CD4-positive, alpha-beta T cell treated with Interleukin-12 subunit alpha and Interleukin-12 subunit beta, for 1 hour (primary cell): ENCODE data around the gene AHI1.
"Not testable (repeated sequence)": the region's sequence is repeated elsewhere in the genome, so short reads cannot be mapped to it uniquely, and the experiment has no call there.

Source experiments
- DNase-seq: peaks from one replicate; pipeline ENCODE4 v3.0.0-alpha.2; 2020

The AHI1 gene

GRCh38 chr6:135256866-135257265 lies 240.7 kb downstream of the AHI1 start:
- DNase-seq: no peak

- no peak for DNase-seq
These were observed 243.1 kb downstream of the AHI1 start for GRCh38 chr6:135254471-135254870.

DNA sequence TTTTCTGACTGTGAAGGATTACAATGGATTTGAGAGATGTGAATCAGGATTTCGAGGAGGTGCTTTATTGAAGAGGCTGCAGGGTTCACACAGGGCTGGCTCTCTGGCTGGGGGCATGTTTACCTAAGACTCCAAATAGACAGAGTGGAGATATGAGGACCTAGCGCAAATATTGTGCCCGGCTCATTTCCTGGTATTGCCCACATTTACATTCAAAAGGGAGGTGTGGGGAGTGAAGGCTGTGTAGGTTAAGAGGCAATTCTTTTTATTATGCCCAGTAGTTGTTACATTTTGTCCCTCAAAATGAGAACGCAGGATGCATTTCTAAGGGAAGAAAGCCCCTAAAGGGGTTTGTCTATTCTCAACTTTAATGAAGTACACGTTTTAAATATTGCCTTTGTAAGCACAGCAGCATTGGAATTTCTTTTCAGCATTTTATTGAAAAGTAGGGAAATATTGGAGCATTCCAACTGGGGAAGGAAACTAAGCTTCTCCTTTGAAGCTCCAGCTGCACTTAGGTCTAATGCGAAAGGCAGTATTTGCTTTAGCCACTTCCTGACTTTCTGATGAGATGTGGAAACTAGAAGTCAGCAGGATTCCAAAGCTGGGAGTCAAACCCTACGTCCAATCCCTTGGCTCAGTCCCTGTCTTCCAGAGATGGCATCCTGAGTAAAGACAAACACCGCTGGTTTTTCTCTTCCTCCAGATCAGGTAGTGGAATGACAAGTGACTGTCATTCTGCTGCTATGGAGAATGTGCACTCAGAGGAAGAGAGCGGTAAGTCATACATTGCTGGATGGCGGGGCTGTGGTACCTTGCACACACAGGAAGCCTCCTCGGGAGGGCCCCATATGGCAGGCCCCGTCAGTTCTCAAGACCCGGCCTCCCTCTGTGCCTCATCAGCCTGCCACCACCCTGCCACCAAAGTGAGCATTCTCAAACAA lies 245.8 kb downstream of the AHI1 start:
- DNase-seq: no peak

GRCh38 chr6:135250751-135251497 lies 246.6 kb downstream of the AHI1 start:
- DNase-seq: no peak

DNA sequence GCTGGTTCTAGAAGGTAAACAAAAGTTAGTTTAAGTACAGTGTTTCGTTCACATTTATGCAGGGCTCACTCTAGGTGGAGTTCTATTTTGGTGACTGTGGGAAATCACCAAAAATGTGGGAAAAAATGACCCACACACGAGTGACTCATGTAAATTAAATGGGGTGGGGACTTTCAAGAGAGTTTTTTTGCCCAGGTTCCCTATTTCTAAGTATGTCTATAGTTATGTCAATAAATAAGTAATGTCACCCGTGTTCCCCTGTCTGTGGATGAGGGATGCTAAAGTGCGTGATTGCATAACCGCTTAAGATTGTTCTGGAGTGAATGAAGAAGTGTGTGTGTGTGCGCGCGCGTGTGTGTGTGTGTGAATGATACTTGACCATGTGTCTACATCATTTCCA lies 247.3 kb downstream of the AHI1 start:
- no peak for DNase-seq

DNA sequence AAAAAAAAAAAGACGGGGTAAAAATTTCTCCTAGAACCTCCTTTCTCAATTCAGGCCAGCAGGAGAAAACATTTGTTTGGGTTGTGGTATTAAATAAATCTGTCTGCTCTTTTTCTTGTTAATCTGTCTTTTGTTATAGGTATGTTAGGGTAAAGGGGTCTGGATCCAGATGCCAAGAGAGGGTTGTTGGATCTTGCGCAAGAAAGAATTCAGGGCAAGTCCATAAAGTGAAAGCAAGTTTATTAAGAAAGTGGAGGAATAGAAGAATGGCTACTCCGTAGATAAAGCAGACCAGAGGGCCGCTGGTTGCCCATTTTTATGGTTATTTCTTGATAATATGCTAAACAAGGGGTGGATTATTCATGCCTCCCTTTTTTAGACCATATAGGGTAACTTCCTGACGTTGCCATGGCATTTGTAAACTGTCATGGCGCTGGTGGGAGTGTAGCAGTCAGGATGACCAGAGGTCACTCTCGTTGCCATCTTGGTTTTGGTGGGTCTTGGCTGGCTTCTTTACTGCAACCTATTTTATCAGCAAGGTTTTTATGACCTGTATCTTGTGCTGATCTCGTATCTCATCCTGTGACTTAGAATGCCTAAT lies 251.0 kb downstream of the AHI1 start:
- DNase-seq: not testable (repeated sequence)

GRCh38 chr6:135244805-135245204 lies 252.7 kb downstream of the AHI1 start:
- DNase-seq: no peak

GRCh38 chr6:135243871-135244796 lies 253.4 kb downstream of the AHI1 start:
- DNase-seq: no peak

- DNase-seq: no peak
These were observed 256.8 kb downstream of the AHI1 start for GRCh38 chr6:135240711-135241110.

DNA sequence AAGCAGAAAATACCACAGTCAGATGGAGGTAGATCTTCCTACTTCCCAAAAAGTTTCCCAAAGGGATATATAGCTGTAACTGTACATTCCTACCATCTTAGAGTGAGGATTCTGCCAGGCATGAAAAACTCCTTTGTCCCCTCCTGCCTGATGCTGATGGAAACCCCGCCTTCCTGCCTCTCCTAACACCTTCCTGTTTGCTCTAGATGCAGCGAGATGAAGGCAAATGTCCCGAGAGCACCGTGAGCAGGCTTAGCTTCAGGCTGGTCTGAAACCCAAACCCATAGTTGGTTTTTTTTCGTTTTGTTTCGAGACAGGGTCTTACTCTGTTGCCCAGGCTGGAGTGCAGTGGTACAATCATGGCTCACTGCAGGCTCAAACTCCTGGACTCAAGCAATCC lies 260.8 kb downstream of the AHI1 start:
- no peak for DNase-seq

DNA sequence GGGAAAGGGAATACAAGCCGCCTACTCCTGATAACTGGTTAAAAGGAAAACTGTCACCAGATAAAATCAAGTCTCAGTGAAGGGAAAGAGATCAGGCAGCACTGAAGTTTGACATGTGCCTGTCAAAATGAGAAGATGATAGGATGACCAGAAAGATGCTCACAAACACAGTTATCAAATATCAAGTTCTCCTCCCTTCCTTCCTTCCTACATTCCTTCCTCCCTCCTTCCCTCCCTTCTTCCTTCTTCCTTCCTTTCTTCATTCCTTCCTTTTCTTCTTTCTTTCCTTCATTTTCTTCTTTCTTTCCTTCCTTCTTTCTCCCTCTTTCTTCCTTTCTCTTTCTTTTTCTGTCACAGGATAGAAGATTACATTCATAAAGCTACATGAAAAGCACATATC lies 261.2 kb downstream of the AHI1 start:
- DNase-seq: no peak

DNA sequence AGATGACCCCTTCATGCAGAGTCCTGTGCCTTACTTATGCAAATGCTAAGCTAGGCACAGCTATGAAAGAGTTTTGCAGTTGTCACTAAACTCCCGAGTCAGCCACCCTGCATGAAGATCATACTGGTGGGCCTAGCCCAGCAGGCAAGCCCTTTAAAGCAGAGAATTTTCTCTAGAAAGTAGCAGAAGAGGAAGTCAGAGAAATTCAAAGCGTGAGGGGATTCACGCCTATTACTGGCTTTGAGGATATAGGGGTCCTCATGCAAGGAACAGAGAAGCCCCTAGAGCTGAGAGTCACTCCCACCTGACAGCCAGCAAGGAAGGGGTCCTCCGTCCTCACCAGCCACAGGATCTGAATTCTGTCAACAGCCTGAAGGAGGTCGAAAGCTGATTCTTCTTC lies 261.8 kb downstream of the AHI1 start:
- DNase-seq: no peak

GRCh38 chr6:135234492-135234780 lies 263.1 kb downstream of the AHI1 start:
- no peak for DNase-seq

DNA sequence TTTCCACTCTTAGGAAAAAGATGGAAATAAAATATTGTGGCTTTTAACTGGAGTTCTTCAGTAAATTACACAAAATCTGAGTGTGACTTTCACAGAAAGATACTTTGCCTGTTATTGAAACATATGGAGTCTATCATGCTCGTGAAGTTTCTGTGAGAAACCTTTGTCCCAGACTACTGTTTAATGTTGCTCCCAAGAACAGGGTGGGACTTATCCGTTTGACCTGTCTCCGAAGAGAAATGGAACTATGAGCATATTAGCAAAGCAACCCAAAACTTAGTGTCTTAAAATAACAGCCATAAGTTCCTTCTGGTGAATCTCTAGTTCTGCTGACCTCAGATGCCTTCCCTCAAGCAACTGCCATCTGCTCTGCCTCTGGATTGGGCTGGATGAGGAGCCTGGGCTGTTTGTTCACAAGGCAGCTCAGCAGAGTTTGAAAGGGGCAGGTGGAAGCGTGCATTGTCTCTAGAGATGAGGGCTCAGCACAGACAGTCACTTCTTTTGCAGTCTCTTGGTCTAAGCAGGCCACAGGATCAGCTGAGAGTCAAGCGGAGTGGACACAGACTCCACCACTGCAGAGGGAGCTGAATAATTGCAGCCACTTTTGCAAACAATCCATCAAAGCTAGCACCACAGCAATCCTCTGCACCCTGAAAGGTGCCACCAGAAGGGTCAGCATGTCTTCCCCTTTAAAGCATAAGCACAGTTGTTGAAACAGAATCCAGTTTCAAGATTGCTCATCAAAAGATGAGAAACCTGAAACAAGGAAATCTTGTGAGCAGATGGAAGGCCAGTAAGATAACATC lies 263.7 kb downstream of the AHI1 start:
- no peak for DNase-seq
